Ishikawa (cell line): ENCODE data around the gene OTOP2.

ENCODE experiments used
- CEBPB ChIP-seq: IDR thresholded peaks from 2 replicates; pipeline ENCODE4 v1.6.1; 2012
- CREB1 ChIP-seq: IDR thresholded peaks from 2 replicates; pipeline ENCODE4 v1.6.1; 2012; ENCODE audit warnings: low read depth
- EGR1 ChIP-seq: IDR thresholded peaks from 2 replicates; pipeline ENCODE4 v1.6.1; 2012
- EP300 ChIP-seq: IDR thresholded peaks from 2 replicates; pipeline ENCODE4 v1.6.1; 2012; ENCODE audit warnings: borderline replicate concordance
- FOXM1 ChIP-seq: IDR thresholded peaks from 2 replicates; pipeline ENCODE4 v1.6.1; 2012; ENCODE audit warnings: low read depth, borderline replicate concordance
- NFIC ChIP-seq: IDR thresholded peaks from 2 replicates; pipeline ENCODE4 v1.6.1; 2012
- RAD21 ChIP-seq: IDR thresholded peaks from 2 replicates; pipeline ENCODE4 v1.6.1; 2012; ENCODE audit warnings: low read depth
- TAF1 ChIP-seq: IDR thresholded peaks from 2 replicates; pipeline ENCODE4 v1.6.1; 2012; ENCODE audit warnings: low read depth, mild to moderate bottlenecking
- TCF12 ChIP-seq: IDR thresholded peaks from 2 replicates; pipeline ENCODE4 v1.6.1; 2012; ENCODE audit warnings: low read depth
- TEAD4 ChIP-seq: IDR thresholded peaks from 2 replicates; pipeline ENCODE4 v1.6.1; 2012
- YY1 ChIP-seq: IDR thresholded peaks from 2 replicates; pipeline ENCODE4 v1.6.1; 2012; ENCODE audit warnings: low read depth
- ZBTB7A ChIP-seq: IDR thresholded peaks from 2 replicates; pipeline ENCODE4 v1.6.1; 2012; ENCODE audit warnings: low read depth
- TF ChIP-seq, protein P1 (sequence below): IDR thresholded peaks from 2 replicates; pipeline ENCODE4 v1.6.1; 2012
- TF ChIP-seq, protein P2 (sequence below): IDR thresholded peaks from 2 replicates; pipeline ENCODE4 v1.6.1; 2012
- TF ChIP-seq, protein P3 (sequence below): IDR thresholded peaks from 2 replicates; pipeline ENCODE4 v1.6.1; 2012; ENCODE audit warnings: low read depth, mild to moderate bottlenecking

OTOP2 gene

DNA sequence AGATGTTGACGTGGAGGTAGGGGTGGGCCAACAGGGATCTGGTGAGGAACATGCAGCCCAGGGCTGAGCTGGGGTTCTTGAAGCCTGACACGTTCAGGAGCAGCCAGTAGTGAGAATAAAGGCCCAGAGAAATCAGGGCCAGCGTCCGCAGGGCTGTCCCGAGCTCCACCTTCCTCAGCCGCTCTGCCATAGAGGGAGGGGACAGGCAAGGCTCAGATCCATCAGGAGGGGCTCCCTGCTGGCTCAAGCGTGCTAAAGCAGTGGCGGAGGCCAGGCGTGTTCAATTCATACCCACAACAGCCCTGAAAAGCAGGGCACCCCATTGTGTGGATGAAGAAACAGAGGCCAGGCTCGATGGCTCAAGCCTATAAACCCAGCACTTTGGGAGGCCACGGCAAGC is 43.0 kb upstream of the OTOP2 start:
- TF ChIP-seq NFIC: no peak
- TF ChIP-seq, protein P1, sequence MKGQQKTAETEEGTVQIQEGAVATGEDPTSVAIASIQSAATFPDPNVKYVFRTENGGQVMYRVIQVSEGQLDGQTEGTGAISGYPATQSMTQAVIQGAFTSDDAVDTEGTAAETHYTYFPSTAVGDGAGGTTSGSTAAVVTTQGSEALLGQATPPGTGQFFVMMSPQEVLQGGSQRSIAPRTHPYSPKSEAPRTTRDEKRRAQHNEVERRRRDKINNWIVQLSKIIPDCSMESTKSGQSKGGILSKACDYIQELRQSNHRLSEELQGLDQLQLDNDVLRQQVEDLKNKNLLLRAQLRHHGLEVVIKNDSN: no peak
- no peak for TF ChIP-seq EP300
- no peak for TF ChIP-seq RAD21
- no peak for TF ChIP-seq YY1
- no peak for TF ChIP-seq TAF1

- TF ChIP-seq CREB1 (no peak), TAF1 (no peak), EP300 (no peak), CEBPB (no peak), YY1 (no peak), TEAD4 (no peak), ZBTB7A (no peak), EGR1 (no peak), RAD21 (no peak)
- TF ChIP-seq, protein P2, sequence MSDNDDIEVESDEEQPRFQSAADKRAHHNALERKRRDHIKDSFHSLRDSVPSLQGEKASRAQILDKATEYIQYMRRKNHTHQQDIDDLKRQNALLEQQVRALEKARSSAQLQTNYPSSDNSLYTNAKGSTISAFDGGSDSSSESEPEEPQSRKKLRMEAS: no peak
Observed at GRCh38 chr17:74882517-74883240, 41.4 kb upstream of the OTOP2 start.

- no peak for TF ChIP-seq FOXM1
- TF ChIP-seq, protein P3, sequence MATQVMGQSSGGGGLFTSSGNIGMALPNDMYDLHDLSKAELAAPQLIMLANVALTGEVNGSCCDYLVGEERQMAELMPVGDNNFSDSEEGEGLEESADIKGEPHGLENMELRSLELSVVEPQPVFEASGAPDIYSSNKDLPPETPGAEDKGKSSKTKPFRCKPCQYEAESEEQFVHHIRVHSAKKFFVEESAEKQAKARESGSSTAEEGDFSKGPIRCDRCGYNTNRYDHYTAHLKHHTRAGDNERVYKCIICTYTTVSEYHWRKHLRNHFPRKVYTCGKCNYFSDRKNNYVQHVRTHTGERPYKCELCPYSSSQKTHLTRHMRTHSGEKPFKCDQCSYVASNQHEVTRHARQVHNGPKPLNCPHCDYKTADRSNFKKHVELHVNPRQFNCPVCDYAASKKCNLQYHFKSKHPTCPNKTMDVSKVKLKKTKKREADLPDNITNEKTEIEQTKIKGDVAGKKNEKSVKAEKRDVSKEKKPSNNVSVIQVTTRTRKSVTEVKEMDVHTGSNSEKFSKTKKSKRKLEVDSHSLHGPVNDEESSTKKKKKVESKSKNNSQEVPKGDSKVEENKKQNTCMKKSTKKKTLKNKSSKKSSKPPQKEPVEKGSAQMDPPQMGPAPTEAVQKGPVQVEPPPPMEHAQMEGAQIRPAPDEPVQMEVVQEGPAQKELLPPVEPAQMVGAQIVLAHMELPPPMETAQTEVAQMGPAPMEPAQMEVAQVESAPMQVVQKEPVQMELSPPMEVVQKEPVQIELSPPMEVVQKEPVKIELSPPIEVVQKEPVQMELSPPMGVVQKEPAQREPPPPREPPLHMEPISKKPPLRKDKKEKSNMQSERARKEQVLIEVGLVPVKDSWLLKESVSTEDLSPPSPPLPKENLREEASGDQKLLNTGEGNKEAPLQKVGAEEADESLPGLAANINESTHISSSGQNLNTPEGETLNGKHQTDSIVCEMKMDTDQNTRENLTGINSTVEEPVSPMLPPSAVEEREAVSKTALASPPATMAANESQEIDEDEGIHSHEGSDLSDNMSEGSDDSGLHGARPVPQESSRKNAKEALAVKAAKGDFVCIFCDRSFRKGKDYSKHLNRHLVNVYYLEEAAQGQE: no peak
- TF ChIP-seq, protein P2: no peak
- no peak for TF ChIP-seq TEAD4
- no peak for TF ChIP-seq YY1
- TF ChIP-seq, protein P1: no peak
- no peak for TF ChIP-seq RAD21
- no peak for TF ChIP-seq TAF1
- no peak for TF ChIP-seq EGR1
- no peak for TF ChIP-seq TCF12
- no peak for TF ChIP-seq EP300
- no peak for TF ChIP-seq NFIC
- TF ChIP-seq CEBPB: no peak
- TF ChIP-seq ZBTB7A: no peak
- TF ChIP-seq CREB1: no peak
Observed at GRCh38 chr17:74883241-74883745, 40.8 kb upstream of the OTOP2 start.

DNA sequence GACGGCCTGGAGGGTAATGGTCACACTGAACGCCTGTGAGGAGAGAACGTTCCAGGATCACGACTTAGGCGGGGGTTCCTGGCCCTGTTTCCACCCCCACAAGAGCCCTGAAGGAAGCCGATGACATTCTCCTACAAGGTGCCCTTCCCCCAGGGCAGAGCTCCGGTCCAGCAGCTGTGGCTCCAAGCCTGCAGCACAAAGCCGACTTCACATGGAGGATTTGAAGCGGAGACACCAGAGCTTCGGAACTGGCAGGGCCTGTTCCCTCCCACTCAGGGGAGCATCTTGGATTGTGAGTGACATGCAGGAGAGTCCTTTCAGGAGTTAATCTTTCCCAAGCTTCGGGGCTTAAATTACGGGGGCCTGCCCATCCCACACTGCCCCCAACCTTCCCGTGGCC is 35.6 kb upstream of the OTOP2 start:
- TF ChIP-seq ZBTB7A (no peak), EP300 (no peak), TEAD4 (no peak), EGR1 (no peak), TAF1 (no peak), RAD21 (no peak), FOXM1 (no peak), CREB1 (no peak), NFIC (no peak), TCF12 (no peak), YY1 (no peak), CEBPB (no peak)
- TF ChIP-seq, protein P2: no peak
- TF ChIP-seq, protein P3: no peak
- TF ChIP-seq, protein P1: no peak

DNA sequence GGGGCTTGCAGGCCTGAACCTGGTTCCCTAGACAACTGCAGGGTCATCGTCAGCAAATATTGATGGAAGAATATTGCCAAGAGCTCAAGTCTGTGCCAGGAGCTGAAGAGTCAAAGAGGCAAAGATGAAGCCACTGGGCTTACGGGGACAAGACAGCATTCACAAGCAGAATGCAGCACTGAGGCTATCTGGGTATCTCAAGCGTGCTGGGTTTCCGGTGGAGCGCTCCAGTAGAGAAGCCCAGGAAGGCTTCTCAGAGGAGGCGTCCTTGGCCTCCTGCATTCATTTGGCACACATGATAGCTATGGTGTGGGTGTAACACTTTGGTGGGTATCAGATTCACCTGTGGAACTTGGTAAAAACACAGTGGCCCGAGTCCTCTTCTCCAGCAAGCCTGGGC is 33.5 kb upstream of the OTOP2 start:
- TF ChIP-seq CREB1 (no peak), EP300 (no peak)
